ENCODE results near the gene CASZ1.

CASZ1 gene

DNA sequence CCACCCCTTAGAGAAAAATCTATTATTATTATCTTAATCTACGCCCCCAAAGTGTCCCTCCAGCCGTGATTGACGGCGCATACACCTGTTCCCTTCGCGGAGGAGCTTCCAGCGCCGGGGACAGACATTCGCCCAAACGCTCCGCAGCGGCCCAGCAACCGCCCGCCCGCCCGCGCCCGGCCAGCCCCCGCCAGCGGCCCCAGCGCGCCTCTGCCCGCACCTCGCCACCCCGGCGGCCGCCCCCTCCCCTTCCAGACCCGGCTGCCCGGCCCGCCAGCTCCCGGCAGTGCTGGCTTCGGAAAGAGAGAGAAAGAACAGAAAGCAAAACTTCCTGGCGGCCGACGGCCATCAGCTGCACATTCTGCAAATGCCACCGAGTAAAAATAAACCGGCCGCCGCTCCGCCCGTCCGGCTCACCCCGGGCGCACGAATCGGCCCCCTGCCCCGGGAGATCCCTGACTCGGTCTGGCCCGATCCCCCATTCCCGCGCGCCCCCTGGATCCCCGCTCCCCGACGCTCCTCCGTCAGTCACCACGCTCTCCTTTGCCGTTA lies 1.6 kb downstream of the CASZ1 start:
- Mint-ChIP-seq H3K9me3 (no peaks in the 10 kb centered on the region), H3K36me3 (ENCODE audit: low read depth) (no peaks in the 10 kb centered on the region), H3K4me3 (peak overlapping the region; percentile 81), H3K27me3 (ENCODE audit: low read depth, poor library complexity) (peaks cover 33% of the 10 kb centered on the region), H3K27ac (no peak overlapping the region), H3K4me1 (peaks cover 32% of the 10 kb centered on the region)
- no peak for TF ChIP-seq CTCF (IDR thresholded peaks at IDR 0.05)
- DNase-seq = peak; percentile 57

- Mint-ChIP-seq H3K9me3 (no peaks in the 10 kb centered on the region), H3K4me1 (peaks cover 39% of the 10 kb centered on the region), H3K27me3 (ENCODE audit: low read depth, poor library complexity) (peaks cover 23% of the 10 kb centered on the region), H3K36me3 (ENCODE audit: low read depth) (no peaks in the 10 kb centered on the region), H3K4me3 (peak overlapping the region; percentile 76), H3K27ac (no peak overlapping the region)
- no peak for TF ChIP-seq CTCF (IDR thresholded peaks at IDR 0.05)
- peak; percentile 27 for DNase-seq
Measured at GRCh38 chr1:10793129-10793651, 3.3 kb downstream of the CASZ1 start.

GRCh38 chr1:10791105-10791951 lies 5.1 kb downstream of the CASZ1 start:
- Mint-ChIP-seq H3K4me3 (no peak overlapping the region), H3K27me3 (ENCODE audit: low read depth, poor library complexity) (peaks cover 26% of the 10 kb centered on the region), H3K36me3 (ENCODE audit: low read depth) (no peaks in the 10 kb centered on the region), H3K4me1 (peaks cover 48% of the 10 kb centered on the region), H3K9me3 (no peaks in the 10 kb centered on the region), H3K27ac (no peak overlapping the region)
- TF ChIP-seq CTCF (IDR thresholded peaks at IDR 0.05) = no peak
- DNase-seq = peak; percentile 44

DNA sequence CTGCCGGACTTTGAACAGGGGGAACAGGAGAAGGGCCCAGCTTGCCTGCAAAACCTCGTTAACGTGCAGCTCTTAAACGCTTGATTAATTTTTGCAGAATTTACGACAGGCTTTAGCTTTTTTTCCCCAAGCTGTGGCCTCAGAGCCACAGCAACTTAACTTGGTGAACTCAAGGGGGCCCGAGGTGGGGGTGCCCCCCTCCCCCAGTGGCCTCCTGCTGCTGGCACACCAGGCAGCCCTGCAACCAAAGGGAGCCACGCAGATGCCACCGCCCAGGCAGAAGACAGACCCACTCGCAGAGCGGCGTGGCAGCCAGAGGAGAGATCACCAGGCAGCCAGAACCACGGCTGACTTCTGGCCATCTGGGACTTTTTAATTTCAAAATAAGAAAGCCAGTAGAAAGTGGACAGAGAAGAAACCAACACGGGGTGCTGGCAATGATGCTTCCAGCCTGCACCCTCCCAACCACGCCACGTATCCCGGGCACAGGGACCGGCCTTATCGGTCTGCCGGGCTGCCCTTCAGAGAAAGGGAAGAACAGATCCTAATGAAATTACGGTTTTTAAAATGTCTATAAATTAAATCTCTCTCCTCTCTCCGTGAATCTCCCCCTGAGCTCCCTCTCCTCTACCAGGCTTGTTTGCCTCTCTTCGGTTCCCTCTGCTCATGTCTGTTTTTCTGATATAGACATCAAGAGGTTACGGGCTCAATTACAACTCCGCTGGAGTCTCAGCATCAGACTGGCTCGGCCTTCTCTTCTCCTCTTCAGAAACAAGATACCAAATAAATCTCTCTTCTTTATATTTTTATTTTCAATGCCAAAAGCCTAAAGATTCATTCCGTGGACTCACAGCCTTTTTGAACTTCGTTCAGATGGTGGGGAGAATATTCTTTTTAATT lies 6.4 kb downstream of the CASZ1 start:
- DNase-seq = peak; percentile 37
- no peaks in the 10 kb centered on the region for H3K36me3 Mint-ChIP-seq (ENCODE audit: low read depth)
- H3K9me3 Mint-ChIP-seq = no peaks in the 10 kb centered on the region
- H3K27me3 Mint-ChIP-seq (ENCODE audit: low read depth, poor library complexity) = peaks cover 33% of the 10 kb centered on the region
- H3K4me1 Mint-ChIP-seq = peaks cover 48% of the 10 kb centered on the region
- no peak overlapping the region for H3K27ac Mint-ChIP-seq
- H3K4me3 Mint-ChIP-seq = no peak overlapping the region
- TF ChIP-seq CTCF (IDR thresholded peaks at IDR 0.05) = no peak

DNA sequence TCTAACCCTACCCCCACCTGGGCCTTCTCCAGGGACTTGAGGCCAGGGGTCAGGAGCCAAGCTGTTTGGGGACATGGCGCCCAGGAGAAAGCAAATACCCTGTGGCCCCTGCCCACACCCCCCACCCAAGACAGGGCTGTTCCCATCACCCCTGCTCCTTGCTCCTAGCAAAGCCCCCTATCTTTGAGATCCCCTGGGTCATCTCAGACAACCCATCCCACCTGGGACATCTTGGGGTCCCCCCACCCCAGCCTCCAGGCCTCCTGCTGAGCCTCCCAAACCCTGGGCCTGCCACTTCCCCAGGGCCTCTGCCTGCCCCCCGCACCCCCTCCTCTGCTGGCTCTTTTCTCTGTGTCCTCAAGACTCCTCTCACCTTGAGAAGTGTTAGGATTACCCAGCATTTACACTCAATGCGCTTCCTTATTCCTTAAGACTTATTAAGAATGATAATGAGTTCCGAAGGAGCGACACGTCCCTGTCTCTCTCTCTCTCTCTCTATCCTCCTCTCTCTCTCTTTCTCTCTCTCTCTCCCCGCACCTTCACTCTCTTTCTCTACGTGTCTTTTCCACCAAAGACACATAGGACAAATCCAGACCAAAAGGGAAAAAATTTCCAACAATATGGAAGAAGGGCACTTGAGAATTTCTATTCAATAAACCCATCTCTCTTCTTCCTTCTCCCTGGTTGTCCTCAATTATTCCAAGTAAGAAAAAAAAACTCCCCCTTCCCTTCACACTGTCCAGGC lies 7.2 kb downstream of the CASZ1 start:
- Mint-ChIP-seq H3K36me3 (ENCODE audit: low read depth) (no peaks in the 10 kb centered on the region), H3K4me3 (no peak overlapping the region), H3K4me1 (peaks cover 47% of the 10 kb centered on the region), H3K27me3 (ENCODE audit: low read depth, poor library complexity) (peaks cover 41% of the 10 kb centered on the region), H3K27ac (no peak overlapping the region), H3K9me3 (no peaks in the 10 kb centered on the region)
- TF ChIP-seq CTCF (IDR thresholded peaks at IDR 0.05) = no peak
- DNase-seq = no peak

All from nephron progenitor cell (in vitro differentiated cells).